Kidney (tissue), 14 donors: Measurements from ENCODE around the gene CDK14. TPM values are rescaled to one million over a fixed set of nuclear protein-coding genes. Genes with fewer than 3 reads are reported as not detected.

ENCODE experiments used
- DNase-seq, 5 donors: peaks; one replicate each; pipeline ENCODE4 v3.0.0-alpha.2; 2013 to 2020
- FAIRE-seq: peaks from 2 replicates; lab custom pipeline; 2012; peaks lifted over from hg19 to GRCh38; lab: Jason Lieb, UNC
- H3K27ac ChIP-seq, 2 donors: one replicate each; pipeline ENCODE4 v1.7.0; 2013; ENCODE audit warnings: low read depth in 2 of 2, low read length in 2 of 2, inconsistent platforms in 1 of 2
- H3K27me3 ChIP-seq: one replicate; pipeline ENCODE4 v1.7.1; 2013; ENCODE audit warnings: low read length, inconsistent platforms; ENCODE audit not compliant: control insufficient read depth, insufficient read depth
- H3K36me3 ChIP-seq, 3 donors: one replicate each; pipeline versions ENCODE4 v1.7.0 to v1.7.1; 2013; ENCODE audit warnings: low read length in 3 of 3, control low read depth in 1 of 3, inconsistent platforms in 1 of 3; ENCODE audit not compliant: insufficient read depth in 3 of 3, control insufficient read depth in 2 of 3
- H3K4me1 ChIP-seq, 3 donors: one replicate each; pipeline versions ENCODE4 v1.7.0 to v1.7.1; 2013; ENCODE audit warnings: low read length in 3 of 3, inconsistent platforms in 1 of 3, low read depth in 1 of 3; ENCODE audit not compliant: control insufficient read depth in 2 of 3, insufficient read depth in 2 of 3
- H3K4me3 ChIP-seq, 3 donors: one replicate each; pipeline versions ENCODE4 v1.7.0 to v1.8.1; 2013; ENCODE audit warnings: low read length in 3 of 3, control low read depth in 1 of 3, inconsistent platforms in 1 of 3
- H3K9ac ChIP-seq, 3 donors: one replicate each; pipeline versions ENCODE4 v1.7.0 to v1.7.1; 2013; ENCODE audit warnings: low read length in 3 of 3, control low read depth in 1 of 3, inconsistent platforms in 1 of 3
- H3K9me3 ChIP-seq, 3 donors: one replicate each; pipeline versions ENCODE4 v1.7.0 to v1.7.1; 2013; ENCODE audit warnings: low read length in 3 of 3, control low read depth in 1 of 3, inconsistent platforms in 1 of 3; ENCODE audit not compliant: control insufficient read depth in 2 of 3, insufficient read depth in 1 of 3
- CTCF ChIP-seq: IDR thresholded peaks from 3 replicates; pipeline ENCODE4 v1.5.1; 2012; ENCODE audit warnings: mild to moderate bottlenecking, moderate library complexity, borderline replicate concordance; ENCODE audit not compliant: insufficient read depth; ENCODE audit errors: extremely low read depth
- intact Hi-C: fragments of 100-400 bp; cut with DNase I; formaldehyde crosslinking; loops from one replicate; pipeline ENCODE4 v1.11.1; 2022
- polyA plus RNA-seq: library from polyadenylated mRNA; stranded (reverse); fragments of 350-450 nt; fragmentation: Illumina TruSeq; extraction: RNeasy Lipid Tissue Mini Kit (QIAGEN cat#74804); gene quantifications from one replicate; pipeline ENCODE4 v1.2.3, GENCODE V29; 2014; ENCODE audit warnings: low read depth, low replicate concordance; ENCODE audit not compliant: insufficient read depth
- total RNA-seq: library from RNA; stranded (reverse); fragmentation: NEBNext Ultra II Directional; extraction: Animal tissue kit (Norgen Biotek cat#: 25700); gene quantifications from one replicate; pipeline ENCODE4 v1.2.1, GENCODE V29; 2021
- donor health status: control.
- donor health status: control.
- donor health status: control.
- donor health status: control.
- donor health status: control.
- donor health status: DM: yes; HTN: yes; CAD: no.
- donor health status: Normal renal cell carcinoma (clear cell type).

The CDK14 gene
- total and polyA plus RNA-seq, 2 donors from 2014 or later: 11.9 to 33.9 TPM

DNA sequence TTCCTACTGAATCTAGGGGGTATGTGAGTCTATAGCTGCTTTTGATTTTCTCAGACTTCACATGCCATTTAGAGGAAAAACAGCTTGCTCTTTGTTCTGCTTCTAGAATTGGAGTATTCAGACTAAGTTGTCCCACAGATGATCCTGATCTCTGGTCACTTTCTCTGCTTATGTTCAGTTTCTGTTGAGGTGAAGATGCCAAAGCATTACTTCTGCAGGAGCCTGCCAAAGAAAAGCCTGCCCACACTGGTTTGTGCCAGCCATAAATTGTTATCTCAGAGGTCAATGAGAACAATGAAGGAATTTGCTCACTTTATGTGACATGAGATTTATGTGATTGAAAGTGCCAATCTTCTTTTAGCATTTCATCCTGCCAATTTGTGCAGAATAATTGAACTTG lies 163.6 kb downstream of the CDK14 start:
- H3K4me3 ChIP-seq: no peak overlapping the region
- H3K27ac ChIP-seq: no peak overlapping the region
- no peaks in the 10 kb centered on the region for H3K36me3 ChIP-seq
- no peak overlapping the region for H3K9ac ChIP-seq
- DNase-seq (peak in 1 of 5 donors; percentile 21), FAIRE-seq (no peak)
- peaks cover 0 to 14% (median 8%) of the 10 kb centered on the region in 3 donors for H3K4me1 ChIP-seq
- intact Hi-C loops: no loop called here
- no peak for TF ChIP-seq CTCF
- H3K27me3 ChIP-seq: no peaks in the 10 kb centered on the region
- H3K9me3 ChIP-seq: no peaks in the 10 kb centered on the region

- Histone ChIP-seq H3K36me3 (no peaks in the 10 kb centered on the region), H3K9ac (no peak overlapping the region), H3K9me3 (no peaks in the 10 kb centered on the region), H3K27ac (no peak overlapping the region), H3K4me1 (peaks cover 0 to 19% (median 8%) of the 10 kb centered on the region in 3 donors), H3K27me3 (no peaks in the 10 kb centered on the region), H3K4me3 (no peak overlapping the region)
- intact Hi-C loops: no loop called here
- TF ChIP-seq CTCF: no peak
- no peak for DNase-seq
- FAIRE-seq: no peak
These were observed 164.8 kb downstream of the CDK14 start for GRCh38 chr7:90760892-90761291.

DNA sequence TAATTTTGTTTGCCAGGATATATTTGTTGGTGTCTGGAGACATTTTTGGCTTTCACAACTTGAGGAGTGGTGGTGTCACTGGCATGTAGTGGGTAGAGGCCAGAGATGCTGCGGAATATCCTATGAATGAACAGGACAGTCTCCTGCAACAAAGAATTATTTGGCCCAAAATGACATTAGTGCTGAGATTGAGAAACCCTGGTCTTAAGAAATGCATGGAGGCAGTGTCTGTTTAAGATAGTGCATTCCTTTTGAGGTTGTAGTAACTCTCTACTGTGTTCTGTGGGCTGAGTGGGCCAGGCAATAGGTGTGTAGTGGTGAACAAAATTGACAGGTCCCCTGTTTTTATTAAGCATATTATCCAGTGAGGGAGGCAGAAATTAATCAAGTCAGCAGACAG lies 165.5 kb downstream of the CDK14 start:
- H3K9ac ChIP-seq: no peak overlapping the region
- TF ChIP-seq CTCF: no peak
- H3K9me3 ChIP-seq: no peaks in the 10 kb centered on the region
- H3K4me1 ChIP-seq: peaks cover 0 to 26% (median 10%) of the 10 kb centered on the region in 3 donors
- no peak overlapping the region for H3K27ac ChIP-seq
- no peak for FAIRE-seq
- no peak for DNase-seq
- intact Hi-C loops: no loop called here
- no peaks in the 10 kb centered on the region for H3K36me3 ChIP-seq
- H3K4me3 ChIP-seq: no peak overlapping the region
- no peaks in the 10 kb centered on the region for H3K27me3 ChIP-seq

GRCh38 chr7:90763108-90763507 lies 167.0 kb downstream of the CDK14 start:
- Histone ChIP-seq H3K36me3 (no peaks in the 10 kb centered on the region), H3K9ac (no peak overlapping the region), H3K27ac (no peak overlapping the region), H3K4me1 (peaks cover 0 to 39% (median 13%) of the 10 kb centered on the region in 3 donors), H3K27me3 (no peaks in the 10 kb centered on the region), H3K9me3 (no peaks in the 10 kb centered on the region), H3K4me3 (no peak overlapping the region)
- no peak for DNase-seq
- intact Hi-C loops: no loop called here
- no peak for FAIRE-seq
- no peak for TF ChIP-seq CTCF
